Coronary artery (tissue), 2 donors: ENCODE results near the gene CWF19L1.

Experiments used
- DNase-seq: peaks from one replicate; pipeline ENCODE4 v3.0.0-alpha.2; 2017; ENCODE audit warnings: low spot score
- H3K27ac ChIP-seq, 2 donors: fragments of 200-600 bp; sonication (generic); one replicate each; pipeline ENCODE4 v1.5.1; 2016 to 2019
- H3K4me3 ChIP-seq: fragments of 200-600 bp; sonication (generic); 2 replicates; pipeline ENCODE4 v1.5.1; 2016; ENCODE audit warnings: mild to moderate bottlenecking, moderate library complexity
- TF ChIP-seq, protein P1 (sequence below): fragments of 200-600 bp; sonication (generic); IDR thresholded peaks from one replicate; pipeline ENCODE4 v1.5.1; 2019; ENCODE audit warnings: antibody characterized with exemption

Gene CWF19L1

DNA sequence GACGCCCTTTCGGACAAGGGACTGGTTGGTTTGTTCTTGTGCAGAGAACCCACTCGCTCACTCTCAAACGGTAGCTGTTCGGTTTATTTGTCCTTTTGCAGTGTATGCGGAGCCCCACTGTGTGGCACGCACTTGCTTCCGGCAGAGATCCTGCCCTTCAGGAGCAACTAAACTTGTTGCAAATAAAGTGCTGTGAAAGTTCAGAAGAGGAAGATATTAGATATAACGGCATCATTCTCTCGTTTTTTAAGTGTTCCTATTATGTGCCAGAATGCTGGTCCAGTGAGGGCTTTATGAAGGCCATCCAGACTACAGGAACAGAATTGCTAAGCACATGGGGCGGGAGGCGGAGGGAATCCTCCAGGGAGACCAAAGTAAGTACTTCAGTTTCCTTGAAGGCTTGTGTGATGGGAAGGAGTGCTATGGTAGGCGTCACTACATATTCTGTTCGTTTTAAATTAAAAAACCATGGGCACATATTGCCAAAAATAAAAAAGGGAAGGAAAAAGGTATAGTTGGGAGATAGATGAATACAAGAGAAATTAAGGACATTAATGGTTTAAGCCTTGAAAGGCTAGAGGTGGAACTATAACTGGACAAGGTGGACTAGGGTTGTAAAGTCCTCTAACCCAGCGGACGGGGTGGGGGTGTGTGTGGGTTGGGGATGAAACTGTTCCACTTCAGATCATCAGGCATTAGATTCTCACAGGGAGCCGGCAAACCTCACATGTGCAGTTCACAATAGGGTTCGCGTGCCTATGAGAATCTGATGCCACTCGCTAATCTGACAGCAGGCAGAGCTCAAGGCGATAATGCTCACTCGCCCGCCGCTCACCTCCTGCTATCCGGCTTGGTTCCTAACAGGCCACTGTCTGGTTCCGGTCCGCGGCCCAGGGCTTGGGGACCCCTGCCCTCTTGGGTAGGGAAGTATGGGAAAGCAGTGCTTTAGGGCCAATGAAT is 80.9 kb downstream of the CWF19L1 start:
- TF ChIP-seq, protein P1, sequence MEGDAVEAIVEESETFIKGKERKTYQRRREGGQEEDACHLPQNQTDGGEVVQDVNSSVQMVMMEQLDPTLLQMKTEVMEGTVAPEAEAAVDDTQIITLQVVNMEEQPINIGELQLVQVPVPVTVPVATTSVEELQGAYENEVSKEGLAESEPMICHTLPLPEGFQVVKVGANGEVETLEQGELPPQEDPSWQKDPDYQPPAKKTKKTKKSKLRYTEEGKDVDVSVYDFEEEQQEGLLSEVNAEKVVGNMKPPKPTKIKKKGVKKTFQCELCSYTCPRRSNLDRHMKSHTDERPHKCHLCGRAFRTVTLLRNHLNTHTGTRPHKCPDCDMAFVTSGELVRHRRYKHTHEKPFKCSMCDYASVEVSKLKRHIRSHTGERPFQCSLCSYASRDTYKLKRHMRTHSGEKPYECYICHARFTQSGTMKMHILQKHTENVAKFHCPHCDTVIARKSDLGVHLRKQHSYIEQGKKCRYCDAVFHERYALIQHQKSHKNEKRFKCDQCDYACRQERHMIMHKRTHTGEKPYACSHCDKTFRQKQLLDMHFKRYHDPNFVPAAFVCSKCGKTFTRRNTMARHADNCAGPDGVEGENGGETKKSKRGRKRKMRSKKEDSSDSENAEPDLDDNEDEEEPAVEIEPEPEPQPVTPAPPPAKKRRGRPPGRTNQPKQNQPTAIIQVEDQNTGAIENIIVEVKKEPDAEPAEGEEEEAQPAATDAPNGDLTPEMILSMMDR, result no peak
- DNase-seq, result peak; percentile 70
- Histone ChIP-seq H3K27ac (peak overlapping the region; percentile 86 to 94), H3K4me3 (peak overlapping the region; percentile 97)

DNA sequence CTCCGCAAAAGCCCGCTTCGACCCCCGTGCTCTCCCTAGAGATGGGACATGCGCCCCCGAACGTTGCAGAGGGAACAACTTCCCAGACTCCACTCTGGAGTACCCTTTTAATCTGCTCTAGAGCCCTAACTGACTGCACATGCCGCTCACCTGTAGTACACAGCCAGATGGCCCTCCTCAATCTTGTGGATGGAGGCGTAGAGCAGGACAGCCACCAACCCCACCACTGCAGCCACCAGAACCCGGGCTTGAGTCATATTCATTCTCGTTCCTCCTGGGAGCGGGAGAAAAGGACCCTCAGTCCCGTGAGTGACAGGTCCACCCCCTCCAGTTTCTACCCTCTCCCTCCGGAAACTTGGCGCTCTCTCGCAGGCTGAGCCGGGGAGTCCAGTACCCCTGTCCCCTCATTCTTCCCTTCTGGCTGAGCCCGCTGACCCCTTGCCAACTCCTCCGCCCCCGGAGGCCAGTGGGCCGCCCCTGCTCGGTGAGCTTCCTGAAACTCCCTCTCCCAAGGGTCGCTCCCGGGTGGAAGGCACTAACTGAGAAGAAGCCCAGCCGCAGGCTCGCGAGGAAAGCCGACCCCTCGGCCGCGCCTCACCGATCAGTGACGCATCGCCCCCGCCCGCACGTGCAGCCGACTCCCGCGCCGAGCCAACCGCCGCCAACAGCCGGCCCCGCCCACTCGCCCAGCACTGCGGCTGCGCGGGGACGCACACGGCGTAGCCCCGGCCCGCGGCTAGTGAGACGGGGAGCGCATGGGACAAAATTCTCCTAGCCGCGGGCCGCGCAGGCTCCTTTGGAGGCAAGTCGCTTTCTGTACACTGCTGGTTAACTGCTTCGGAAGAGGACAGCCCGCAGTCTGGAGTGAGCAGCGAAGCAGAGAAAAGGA is 81.8 kb downstream of the CWF19L1 start, which contains the start of gene ERLIN1:
Gene ERLIN1, minus strand, starts transcription at position 666 of the 889 bp plus-strand sequence. Its CDS starts 403 bp downstream, at position 263.
- peak within 1 kb of the TSS; percentile 97 for H3K4me3 ChIP-seq
- DNase-seq, result peak; percentile 94
- TF ChIP-seq, protein P1, result no peak
- peak within 1 kb of the TSS; percentile 86 to 94 for H3K27ac ChIP-seq

DNA sequence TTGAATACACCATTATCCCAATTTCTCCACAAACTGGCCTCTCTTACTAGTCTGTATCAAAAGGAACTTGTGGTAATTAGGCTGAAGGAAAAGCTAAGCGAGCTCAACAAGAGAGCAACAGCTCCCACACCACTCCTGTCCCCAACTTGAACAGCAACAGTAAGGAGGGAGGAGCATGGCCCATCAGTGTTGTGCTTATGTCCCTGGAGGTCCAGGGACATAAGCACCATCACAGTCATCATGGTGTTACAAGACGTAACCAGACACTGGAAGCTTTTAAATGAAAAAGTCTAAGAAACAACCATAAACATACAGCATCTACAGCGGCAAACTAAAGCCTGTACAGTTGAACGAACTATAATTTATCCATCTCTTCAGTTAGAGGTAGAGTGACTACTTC is 82.6 kb downstream of the CWF19L1 start:
- Histone ChIP-seq H3K27ac (peak overlapping the region in 1 of 2 donors; percentile 86), H3K4me3 (peak overlapping the region; percentile 97)
- DNase-seq, result no peak
- TF ChIP-seq, protein P1, result no peak

DNA sequence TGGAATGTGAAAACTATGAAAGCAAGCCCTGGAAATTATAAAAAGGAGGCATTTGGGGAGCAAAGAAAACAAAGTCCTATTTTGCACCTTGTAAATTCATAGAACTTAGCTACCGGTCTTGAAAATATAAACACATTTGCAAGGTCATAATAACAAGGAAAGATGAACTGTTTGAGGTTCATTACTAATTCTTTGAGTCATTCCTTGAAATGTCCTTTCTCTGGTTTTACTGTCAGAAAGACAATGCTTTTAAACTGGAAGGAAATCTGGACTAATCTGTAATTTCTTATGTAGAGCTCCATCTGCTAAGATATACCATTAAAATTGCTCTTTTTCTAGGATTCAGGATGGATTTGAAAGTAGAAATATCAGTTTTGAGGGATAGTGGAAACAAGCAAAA is 83.0 kb downstream of the CWF19L1 start:
- H3K4me3 ChIP-seq, result peak overlapping the region; percentile 97
- DNase-seq, result no peak
- TF ChIP-seq, protein P1, result no peak
- peak overlapping the region in 1 of 2 donors; percentile 86 for H3K27ac ChIP-seq

DNA sequence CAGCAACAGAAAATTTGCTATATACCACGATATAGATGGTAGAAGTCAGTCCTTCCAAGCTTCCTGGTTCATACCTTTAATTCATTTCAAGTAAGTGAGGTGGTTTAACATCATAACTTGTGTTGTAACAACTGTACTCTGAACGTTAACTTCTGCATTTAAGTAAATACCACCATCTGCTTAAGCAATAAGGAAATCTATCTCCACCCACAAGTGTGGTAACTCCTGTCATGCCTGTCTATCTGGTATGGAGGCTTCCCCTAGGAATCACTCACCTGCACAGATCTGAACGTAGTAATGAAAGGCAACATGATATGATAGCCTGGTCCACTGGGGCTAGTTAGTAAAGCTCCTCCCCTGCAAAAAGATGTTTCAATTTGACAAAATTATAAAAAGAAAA is 84.0 kb downstream of the CWF19L1 start:
- no peak overlapping the region for H3K27ac ChIP-seq
- no peak for DNase-seq
- H3K4me3 ChIP-seq, result no peak overlapping the region

DNA sequence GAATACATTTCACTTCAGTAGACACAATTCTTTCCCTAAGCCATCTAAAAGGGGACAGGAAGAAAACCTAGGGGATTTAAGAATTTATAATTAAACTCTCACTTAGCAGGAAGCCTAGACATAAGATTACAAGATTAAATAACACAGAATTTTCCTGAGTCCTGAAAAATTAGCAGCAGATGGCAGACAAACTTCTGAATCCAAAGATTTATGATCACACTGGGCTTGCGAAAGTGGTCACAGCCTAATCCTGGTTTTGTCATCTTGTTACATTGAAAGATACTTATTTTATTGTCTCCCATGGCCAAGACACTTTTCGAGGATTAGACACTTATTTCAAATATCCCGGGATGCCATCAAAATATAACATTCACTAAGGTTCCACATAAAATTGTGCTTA is 84.5 kb downstream of the CWF19L1 start:
- TF ChIP-seq, protein P1, result no peak
- no peak overlapping the region for H3K27ac ChIP-seq

More for the DNA sequence above, 84.0 kb downstream of the CWF19L1 start:
- TF ChIP-seq, protein P1, result no peak

More for the DNA sequence above, 84.5 kb downstream of the CWF19L1 start:
- no peak overlapping the region for H3K4me3 ChIP-seq
- no peak for DNase-seq
